Stomach smooth muscle (tissue), 2 donors: ENCODE data around the gene SLC5A9.
"Not testable (repeated sequence)": the region's sequence is repeated elsewhere in the genome, so short reads cannot be mapped to it uniquely, and the experiment has no call there.

Experiments
- H3K27ac ChIP-seq: one replicate; pipeline ENCODE4 v1.7.0; 2013; ENCODE audit warnings: mild to moderate bottlenecking, low read length, inconsistent platforms
- H3K27me3 ChIP-seq, 2 donors: one replicate each; pipeline ENCODE4 v1.7.0; 2013; ENCODE audit warnings: low read length in 2 of 2; ENCODE audit not compliant: insufficient read depth in 2 of 2, control insufficient read depth in 1 of 2
- H3K36me3 ChIP-seq, 2 donors: one replicate each; pipeline ENCODE4 v1.7.0; 2013; ENCODE audit warnings: low read length in 2 of 2; ENCODE audit not compliant: control insufficient read depth in 2 of 2, insufficient read depth in 2 of 2
- H3K4me1 ChIP-seq: one replicate; pipeline ENCODE4 v1.7.0; 2013; ENCODE audit warnings: low read length; ENCODE audit not compliant: control insufficient read depth, insufficient read depth
- H3K4me3 ChIP-seq, 2 donors: one replicate each; pipeline ENCODE4 v1.7.0; 2013; ENCODE audit warnings: low read length in 2 of 2
- H3K9ac ChIP-seq, 2 donors: one replicate each; pipeline ENCODE4 v1.7.0; 2013; ENCODE audit warnings: low read length in 2 of 2, mild to moderate bottlenecking in 1 of 2
- H3K9me3 ChIP-seq, 2 donors: one replicate each; pipeline ENCODE4 v1.7.0; 2013; ENCODE audit warnings: low read length in 2 of 2; ENCODE audit not compliant: control insufficient read depth in 2 of 2
- donor health status: healthy.
- donor health status: Pancreatic carcinoma.

The SLC5A9 gene

DNA sequence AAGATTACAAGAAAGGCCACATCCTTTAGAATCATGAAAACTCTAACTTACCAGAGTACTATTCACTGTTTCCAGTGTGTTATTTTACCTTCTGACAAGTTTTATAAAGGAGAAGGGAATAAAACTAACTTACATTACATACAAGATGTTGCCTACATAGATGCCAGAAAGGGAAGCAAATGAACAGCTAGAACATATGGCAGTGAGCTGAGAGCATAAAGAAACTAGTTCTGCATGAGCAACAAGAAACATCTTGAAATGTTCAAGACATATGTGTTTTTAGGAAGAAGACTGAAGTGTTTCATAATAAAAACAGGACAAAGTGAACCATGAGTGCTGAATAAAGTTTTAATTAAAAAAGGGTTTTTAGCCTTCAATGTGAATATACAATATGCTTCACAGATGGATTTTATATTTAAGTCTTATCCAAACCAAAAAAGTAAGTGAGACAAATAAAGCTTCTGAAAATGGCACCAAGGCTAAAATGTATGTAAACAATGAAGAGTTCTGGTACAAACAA, 39.4 kb downstream of the SLC5A9 start:
- Histone ChIP-seq H3K36me3 (no peaks in the 10 kb centered on the region), H3K9ac (no peak overlapping the region), H3K4me1 (no peaks in the 10 kb centered on the region), H3K4me3 (no peak overlapping the region), H3K9me3 (no peaks in the 10 kb centered on the region), H3K27me3 (no peaks in the 10 kb centered on the region), H3K27ac (no peak overlapping the region)

DNA sequence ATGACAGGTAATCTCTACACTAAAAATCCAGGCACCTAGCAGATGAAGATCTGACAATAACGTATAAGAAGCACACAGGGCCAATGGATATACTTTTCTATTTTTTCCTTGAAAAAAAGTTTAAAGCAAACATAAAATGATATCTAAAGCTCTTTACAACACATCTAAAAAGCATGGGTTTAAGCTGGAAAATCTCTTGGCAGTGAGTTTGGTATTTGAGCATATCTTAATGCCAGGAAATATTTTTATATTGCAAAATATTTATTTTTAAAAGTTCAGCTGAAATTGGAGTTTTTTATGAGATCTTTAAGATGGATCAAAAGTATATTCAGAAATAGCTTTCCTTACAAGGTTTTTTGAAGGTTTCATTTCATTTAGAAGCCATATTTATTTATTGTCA, 40.5 kb downstream of the SLC5A9 start:
- Histone ChIP-seq H3K4me3 (no peak overlapping the region), H3K27ac (no peak overlapping the region), H3K36me3 (no peaks in the 10 kb centered on the region), H3K4me1 (no peaks in the 10 kb centered on the region), H3K9me3 (peaks cover 0 to 4% of the 10 kb centered on the region in 2 donors), H3K9ac (no peak overlapping the region), H3K27me3 (no peaks in the 10 kb centered on the region)

DNA sequence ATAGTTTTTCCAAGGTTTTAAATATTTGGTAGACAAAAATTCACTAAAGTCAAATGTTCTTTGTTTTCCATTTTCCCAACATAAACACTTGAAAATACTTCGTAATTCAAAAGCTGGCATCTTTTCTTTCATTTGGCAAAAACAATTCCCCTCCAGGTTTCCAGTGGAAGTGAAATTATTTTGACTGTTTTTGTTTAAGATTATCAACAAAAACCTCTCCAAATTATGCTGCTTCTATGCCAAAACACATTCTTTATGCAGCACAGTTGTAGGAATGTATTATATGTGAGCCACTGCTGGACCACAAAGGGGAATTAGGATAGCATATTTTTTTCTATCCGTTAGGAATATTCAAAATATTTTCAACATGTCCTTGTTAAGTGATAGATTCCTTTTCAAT, 44.1 kb downstream of the SLC5A9 start:
- H3K9me3 ChIP-seq, result peaks cover 0 to 4% of the 10 kb centered on the region in 2 donors
- no peaks in the 10 kb centered on the region for H3K27me3 ChIP-seq
- no peaks in the 10 kb centered on the region for H3K4me1 ChIP-seq
- H3K9ac ChIP-seq, result no peak overlapping the region
- no peak overlapping the region for H3K27ac ChIP-seq
- H3K36me3 ChIP-seq, result no peaks in the 10 kb centered on the region
- no peak overlapping the region for H3K4me3 ChIP-seq

DNA sequence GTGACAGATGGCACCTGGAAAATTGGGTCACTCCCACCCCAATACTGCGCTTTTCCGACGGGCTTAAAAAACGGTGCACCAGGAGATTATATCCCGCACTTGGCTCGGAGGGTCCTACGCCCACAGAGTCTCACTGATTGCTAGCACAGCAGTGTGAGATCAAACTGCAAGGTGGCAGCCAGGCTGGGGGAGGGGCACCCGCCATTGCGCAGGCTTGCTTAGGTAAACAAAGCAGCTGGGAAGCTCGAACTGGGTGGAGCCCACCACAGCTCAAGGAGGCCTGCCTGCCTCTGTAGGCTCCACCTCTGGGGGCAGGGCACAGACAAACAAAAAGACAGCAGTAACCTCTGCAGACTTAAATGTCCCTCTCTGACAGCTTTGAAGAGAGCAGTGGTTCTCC, 54.9 kb downstream of the SLC5A9 start:
- H3K9ac ChIP-seq, H3K4me1 ChIP-seq, H3K27ac ChIP-seq, H3K9me3 ChIP-seq, H3K4me3 ChIP-seq, H3K27me3 ChIP-seq, H3K36me3 ChIP-seq: not testable (repeated sequence)

DNA sequence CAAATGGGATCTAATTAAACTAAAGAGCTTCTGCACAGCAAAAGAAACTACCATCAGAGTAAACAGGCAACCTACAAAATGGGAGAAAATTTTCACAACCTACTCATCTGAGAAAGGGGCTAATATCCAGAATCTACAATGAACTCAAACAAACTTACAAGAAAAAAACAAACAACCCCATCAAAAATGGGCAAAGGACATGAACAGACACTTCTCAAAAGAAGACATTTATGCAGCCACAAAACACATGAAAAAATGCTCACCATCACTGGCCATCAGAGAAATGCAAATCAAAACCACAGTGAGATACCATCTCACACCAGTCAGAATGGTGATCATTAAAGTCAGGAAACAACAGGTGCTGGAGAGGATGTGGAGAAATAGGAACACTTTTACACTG, 59.8 kb downstream of the SLC5A9 start:
- H3K9me3 ChIP-seq, H3K27ac ChIP-seq, H3K36me3 ChIP-seq, H3K4me1 ChIP-seq, H3K9ac ChIP-seq, H3K4me3 ChIP-seq, H3K27me3 ChIP-seq: not testable (repeated sequence)

DNA sequence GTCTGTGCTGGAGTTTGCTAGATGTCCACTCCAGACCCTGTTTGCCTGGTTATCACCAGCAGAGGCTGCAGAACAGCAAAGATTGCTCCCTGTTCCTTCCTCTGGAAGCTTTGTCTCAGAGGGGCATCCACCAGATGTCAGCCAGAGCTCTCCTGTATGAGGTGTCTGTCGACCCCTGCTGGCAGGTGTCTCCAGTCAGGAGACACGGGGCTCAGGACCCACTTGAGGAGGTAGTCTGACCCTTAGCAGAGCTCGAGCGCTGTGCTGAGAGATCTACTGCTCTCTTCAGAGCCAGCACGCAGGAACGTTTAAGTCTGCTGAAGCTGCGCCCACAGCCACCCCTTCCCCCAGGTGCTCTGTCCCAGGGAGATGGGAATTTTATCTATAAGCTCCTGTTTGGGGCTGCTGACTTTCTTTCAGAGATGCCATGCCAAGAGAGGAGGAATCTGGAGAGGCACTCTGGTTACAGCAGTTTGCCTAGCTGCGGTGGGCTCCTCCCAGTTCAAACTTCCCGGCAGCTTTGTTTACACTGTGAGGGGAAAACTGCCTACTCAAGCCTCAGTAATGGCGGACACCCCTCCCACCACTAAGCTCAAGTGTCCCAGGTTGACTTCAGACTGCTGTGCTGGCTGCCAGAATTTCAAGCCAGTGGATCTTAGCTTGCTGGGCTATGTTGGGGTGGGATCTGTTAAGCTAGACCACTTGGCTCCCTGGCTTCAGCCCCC, 62.3 kb downstream of the SLC5A9 start:
- H3K4me1 ChIP-seq, H3K4me3 ChIP-seq, H3K27ac ChIP-seq, H3K9me3 ChIP-seq, H3K9ac ChIP-seq, H3K36me3 ChIP-seq, H3K27me3 ChIP-seq: not testable (repeated sequence)

- Histone ChIP-seq H3K4me1 (no peaks in the 10 kb centered on the region), H3K4me3 (no peak overlapping the region), H3K36me3 (no peaks in the 10 kb centered on the region), H3K27ac (no peak overlapping the region), H3K27me3 (no peaks in the 10 kb centered on the region), H3K9ac (no peak overlapping the region), H3K9me3 (peaks cover 0 to 2% of the 10 kb centered on the region in 2 donors)
These were observed 63.0 kb downstream of the SLC5A9 start for GRCh38 chr1:48285525-48285924.

DNA sequence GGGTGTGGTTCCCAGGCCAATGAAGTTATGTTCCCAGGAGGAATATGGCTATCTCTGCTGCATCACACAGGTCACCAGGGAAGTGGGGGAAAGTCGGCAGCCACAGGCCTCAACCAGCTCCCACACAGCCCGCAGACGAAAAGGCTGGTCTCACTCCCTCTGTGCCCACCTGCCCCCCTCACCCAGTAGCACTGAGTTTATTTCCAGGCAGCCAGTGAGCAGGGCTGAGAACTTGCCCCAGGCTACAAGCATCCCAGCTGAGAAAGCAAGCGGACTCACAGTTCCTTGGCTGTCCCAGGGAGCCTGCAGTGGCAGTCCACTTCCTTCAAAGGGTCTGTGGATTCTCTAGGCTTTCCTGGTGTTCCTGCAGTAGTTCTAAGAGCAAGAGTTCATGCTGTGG, 68.9 kb downstream of the SLC5A9 start:
- no peak overlapping the region for H3K4me3 ChIP-seq
- no peak overlapping the region for H3K9ac ChIP-seq
- no peaks in the 10 kb centered on the region for H3K4me1 ChIP-seq
- H3K9me3 ChIP-seq, result no peaks in the 10 kb centered on the region
- H3K36me3 ChIP-seq, result peaks cover 0 to 6% of the 10 kb centered on the region in 2 donors
- H3K27ac ChIP-seq, result no peak overlapping the region
- no peaks in the 10 kb centered on the region for H3K27me3 ChIP-seq

- Histone ChIP-seq H3K4me1 (no peaks in the 10 kb centered on the region), H3K9me3 (no peaks in the 10 kb centered on the region), H3K4me3 (no peak overlapping the region)
These were observed 70.2 kb downstream of the SLC5A9 start for GRCh38 chr1:48292706-48293105.

GRCh38 chr1:48294094-48294493, 71.6 kb downstream of the SLC5A9 start:
- not testable (repeated sequence) for H3K27ac ChIP-seq, H3K9me3 ChIP-seq, H3K9ac ChIP-seq, H3K4me3 ChIP-seq, H3K27me3 ChIP-seq, H3K36me3 ChIP-seq, H3K4me1 ChIP-seq

More at GRCh38 chr1:48292706-48293105, 70.2 kb downstream of the SLC5A9 start:
- Histone ChIP-seq H3K36me3 (peaks cover 0 to 6% of the 10 kb centered on the region in 2 donors), H3K27me3 (no peaks in the 10 kb centered on the region), H3K9ac (no peak overlapping the region), H3K27ac (no peak overlapping the region)

- no peaks in the 10 kb centered on the region for H3K27me3 ChIP-seq
- H3K27ac ChIP-seq, result no peak overlapping the region
- H3K9ac ChIP-seq, result no peak overlapping the region
- no peaks in the 10 kb centered on the region for H3K4me1 ChIP-seq
- no peak overlapping the region for H3K4me3 ChIP-seq
- peaks cover 5 to 6% of the 10 kb centered on the region in 2 donors for H3K36me3 ChIP-seq
- no peaks in the 10 kb centered on the region for H3K9me3 ChIP-seq
These were observed 72.1 kb downstream of the SLC5A9 start for GRCh38 chr1:48294656-48295055.
